Coronary artery (tissue), 2 donors: Measurements from ENCODE around the gene RPL23.

Experiments used
- DNase-seq: peaks from one replicate; pipeline ENCODE4 v3.0.0-alpha.2; 2017; ENCODE audit warnings: low spot score
- H3K27ac ChIP-seq, 2 donors: fragments of 200-600 bp; sonication (generic); one replicate each; pipeline ENCODE4 v1.5.1; 2016 to 2019
- H3K4me3 ChIP-seq: fragments of 200-600 bp; sonication (generic); 2 replicates; pipeline ENCODE4 v1.5.1; 2016; ENCODE audit warnings: mild to moderate bottlenecking, moderate library complexity
- CTCF ChIP-seq: fragments of 200-600 bp; sonication (generic); IDR thresholded peaks from one replicate; pipeline ENCODE4 v1.5.1; 2019; ENCODE audit warnings: antibody characterized with exemption

RPL23 gene

GRCh38 chr17:38871247-38872015 lies 17.9 kb upstream of the RPL23 start:
- TF ChIP-seq CTCF = no peak
- Histone ChIP-seq H3K4me3 (peak overlapping the region; percentile 90), H3K27ac (peak overlapping the region; percentile 98)
- no peak for DNase-seq

- peak overlapping the region; percentile 98 for H3K27ac ChIP-seq
- TF ChIP-seq CTCF = no peak
- peak overlapping the region; percentile 90 for H3K4me3 ChIP-seq
- peak; percentile 88 for DNase-seq
Measured at GRCh38 chr17:38870259-38871165, 17.0 kb upstream of the RPL23 start.

GRCh38 chr17:38869526-38870258 lies 16.2 kb upstream of the RPL23 start, which contains the start of gene LASP1:
LASP1 (plus strand) TSS chr17:38870058; CDS start chr17:38870190, 132 bp downstream.
- peak within 1 kb of the TSS; percentile 90 for H3K4me3 ChIP-seq
- DNase-seq = peak; percentile 93
- peak within 1 kb of the TSS; percentile 98 for H3K27ac ChIP-seq
- no peak for TF ChIP-seq CTCF

GRCh38 chr17:38868817-38869525 lies 15.4 kb upstream of the RPL23 start:
- DNase-seq = peak; percentile 97
- TF ChIP-seq CTCF = no peak
- Histone ChIP-seq H3K27ac (peak overlapping the region; percentile 98), H3K4me3 (peak overlapping the region; percentile 90)

- Histone ChIP-seq H3K4me3 (peak overlapping the region; percentile 90), H3K27ac (peak overlapping the region; percentile 98)
- no peak for TF ChIP-seq CTCF
- DNase-seq = peak; percentile 89
Measured at GRCh38 chr17:38867968-38868816, 14.7 kb upstream of the RPL23 start.
